ENCODE results near the gene SMC6.

The SMC6 gene

DNA sequence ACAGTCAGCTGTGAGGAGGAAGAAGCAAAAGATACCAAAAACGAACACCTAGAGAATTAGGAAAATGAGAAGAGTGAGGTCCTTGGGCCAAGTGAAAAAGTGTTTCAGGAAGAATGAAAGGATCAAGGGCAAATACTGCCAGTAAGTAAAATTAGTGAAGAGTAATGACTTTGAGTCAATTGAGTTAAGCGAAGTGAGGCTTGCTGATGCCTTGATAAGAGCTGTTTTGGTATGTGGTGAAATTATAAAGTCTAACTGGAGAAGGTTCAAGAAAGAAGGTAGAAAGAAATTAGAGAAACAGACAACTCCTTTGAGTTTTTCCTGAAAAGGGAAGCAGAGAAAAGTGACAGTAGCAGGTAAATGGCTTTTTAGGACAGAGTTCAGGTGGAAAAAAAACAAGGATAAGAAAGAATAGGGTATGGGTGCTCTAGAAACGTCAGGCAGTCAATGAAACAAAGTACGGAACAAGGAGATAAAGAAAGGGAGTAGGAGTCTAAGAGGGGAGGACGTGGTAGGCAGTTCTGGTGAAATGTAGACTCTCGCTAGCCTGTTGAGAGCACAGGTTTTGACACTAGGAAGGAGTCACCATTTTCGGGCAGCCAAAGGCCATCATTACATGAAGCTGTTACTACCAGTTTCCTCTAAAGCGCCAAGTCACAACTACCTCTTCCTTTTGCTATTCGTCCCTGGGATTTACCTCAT lies 42.9 kb downstream of the SMC6 start:
- DNase-seq = no peak

DNA sequence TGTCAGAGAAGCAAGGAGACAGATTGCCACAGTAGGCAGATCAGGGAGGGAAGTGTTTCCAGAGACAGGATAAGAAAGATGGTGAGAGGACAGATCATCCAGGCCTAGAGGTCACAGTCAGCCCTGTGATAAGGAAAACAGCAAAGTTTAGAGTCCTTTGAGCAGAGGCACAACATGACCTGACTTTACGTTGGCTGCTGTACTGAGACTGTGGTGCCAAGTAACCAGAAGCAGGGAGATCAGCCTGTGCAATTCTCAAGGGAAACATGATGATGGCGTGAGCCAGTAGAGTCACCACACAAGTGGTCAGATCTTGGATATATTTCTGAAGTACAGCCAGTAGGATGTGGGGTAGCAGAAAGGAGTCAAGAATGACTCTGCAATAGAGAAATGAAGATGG lies 43.7 kb downstream of the SMC6 start:
- DNase-seq = no peak

DNA sequence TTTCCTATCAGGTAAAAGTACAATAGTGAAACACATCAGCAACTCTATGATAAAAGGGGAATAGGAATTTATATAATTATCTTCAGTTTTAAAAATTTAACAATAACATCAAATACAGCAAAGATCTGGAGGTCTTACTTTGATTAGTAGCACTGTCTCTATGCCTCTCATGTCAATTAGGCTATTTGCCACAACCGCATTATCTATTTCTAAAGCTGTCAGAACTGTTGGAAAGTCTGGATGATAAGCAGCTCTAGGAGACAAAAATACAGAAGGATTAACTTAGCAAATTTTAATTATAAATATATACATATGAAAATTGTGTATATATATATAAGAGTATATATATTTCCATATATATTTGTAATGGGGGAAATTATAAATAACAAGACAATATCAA lies 45.1 kb downstream of the SMC6 start:
- no peak for DNase-seq

DNA sequence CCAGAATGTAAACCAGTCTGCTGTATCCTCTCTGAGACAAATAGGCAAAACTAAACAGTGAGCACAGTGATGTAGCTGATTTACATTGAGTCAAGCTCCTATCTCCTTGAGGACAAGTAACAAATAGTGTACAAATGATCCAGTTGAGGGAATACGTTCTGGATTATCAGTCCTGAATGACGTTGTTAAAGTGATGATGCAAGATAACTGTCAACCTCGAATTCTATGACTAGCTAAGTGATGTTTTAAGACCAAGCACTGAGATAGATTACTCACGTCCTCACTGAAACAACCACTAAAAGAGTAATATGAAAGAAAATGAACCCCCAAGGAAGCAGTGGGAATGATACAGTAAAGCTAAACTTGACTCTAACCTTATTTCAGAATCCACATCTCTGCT lies 46.8 kb downstream of the SMC6 start:
- no peak for DNase-seq

DNA sequence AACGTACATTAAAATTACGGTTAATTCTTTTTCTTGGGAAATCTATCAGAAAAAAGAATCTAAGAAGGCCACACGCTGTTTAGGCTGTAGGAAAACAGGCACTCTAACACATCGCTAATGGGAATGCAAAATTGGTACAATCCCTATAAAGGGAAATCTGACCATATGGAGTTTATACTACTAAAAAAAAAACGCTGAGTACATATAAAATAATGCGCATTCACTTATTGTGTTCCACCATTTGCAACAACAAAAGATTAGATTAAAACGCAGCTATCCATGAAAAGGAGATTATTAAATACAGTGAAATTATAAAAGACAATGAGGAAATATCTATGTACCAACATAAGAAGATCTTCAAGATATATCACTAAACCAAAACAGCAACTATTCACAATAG lies 62.8 kb downstream of the SMC6 start:
- no peak for DNase-seq

DNA sequence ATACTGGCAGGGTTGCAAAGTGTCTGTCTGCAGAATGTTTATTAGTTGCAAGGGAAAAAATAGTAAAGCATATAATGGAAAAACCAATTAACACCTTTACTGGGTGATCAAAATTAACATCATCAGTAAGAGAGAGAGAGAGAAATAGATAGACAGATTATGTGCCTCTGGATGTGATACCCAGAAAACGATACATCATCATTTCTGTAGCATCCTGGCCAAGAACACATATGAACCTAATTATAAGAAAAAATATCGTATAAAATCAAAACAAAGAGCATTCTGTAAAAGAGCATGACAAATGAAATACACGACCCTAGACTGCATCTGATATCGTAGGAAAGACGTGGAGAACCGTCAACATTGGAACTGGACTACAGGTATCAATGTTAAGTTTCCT lies 64.6 kb downstream of the SMC6 start:
- no peak for DNase-seq

DNA sequence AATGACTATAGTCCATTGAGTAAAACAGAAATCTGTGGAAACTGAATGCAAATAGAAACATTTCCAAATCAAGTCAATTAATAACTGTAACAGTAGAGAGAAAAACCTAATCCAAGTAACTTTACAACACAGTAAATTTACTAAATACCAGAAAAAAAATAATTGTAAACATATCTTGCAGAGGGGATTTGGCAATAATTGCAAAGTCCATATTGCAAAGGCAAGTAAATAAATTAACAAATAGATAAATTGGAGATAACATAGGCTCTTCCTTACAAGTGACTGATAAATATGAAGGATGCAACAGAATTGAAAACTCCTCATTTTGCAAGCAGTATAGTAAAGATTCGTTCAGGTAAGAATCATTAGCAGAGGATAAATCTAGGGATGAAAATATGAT lies 65.0 kb downstream of the SMC6 start:
- DNase-seq = no peak

DNA sequence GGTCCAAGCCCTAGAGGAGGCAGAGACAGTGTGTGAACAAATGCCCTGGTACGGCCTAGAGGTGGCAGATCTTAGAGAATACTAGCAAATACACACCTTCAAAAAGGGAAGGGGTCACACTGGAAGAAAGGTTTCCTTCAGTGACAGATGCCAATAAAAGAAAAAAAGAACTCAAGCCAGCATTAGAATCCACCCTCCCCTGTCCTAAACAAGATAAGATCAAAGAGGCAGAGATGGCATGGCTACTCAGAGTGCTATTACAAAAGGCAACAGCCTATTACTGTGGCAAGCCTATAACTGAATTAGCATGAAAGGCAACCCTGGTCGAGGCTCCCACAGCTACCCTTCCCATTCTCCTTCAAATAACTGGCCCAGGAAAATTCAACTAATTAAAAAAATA lies 69.6 kb downstream of the SMC6 start:
- DNase-seq = no peak

DNA sequence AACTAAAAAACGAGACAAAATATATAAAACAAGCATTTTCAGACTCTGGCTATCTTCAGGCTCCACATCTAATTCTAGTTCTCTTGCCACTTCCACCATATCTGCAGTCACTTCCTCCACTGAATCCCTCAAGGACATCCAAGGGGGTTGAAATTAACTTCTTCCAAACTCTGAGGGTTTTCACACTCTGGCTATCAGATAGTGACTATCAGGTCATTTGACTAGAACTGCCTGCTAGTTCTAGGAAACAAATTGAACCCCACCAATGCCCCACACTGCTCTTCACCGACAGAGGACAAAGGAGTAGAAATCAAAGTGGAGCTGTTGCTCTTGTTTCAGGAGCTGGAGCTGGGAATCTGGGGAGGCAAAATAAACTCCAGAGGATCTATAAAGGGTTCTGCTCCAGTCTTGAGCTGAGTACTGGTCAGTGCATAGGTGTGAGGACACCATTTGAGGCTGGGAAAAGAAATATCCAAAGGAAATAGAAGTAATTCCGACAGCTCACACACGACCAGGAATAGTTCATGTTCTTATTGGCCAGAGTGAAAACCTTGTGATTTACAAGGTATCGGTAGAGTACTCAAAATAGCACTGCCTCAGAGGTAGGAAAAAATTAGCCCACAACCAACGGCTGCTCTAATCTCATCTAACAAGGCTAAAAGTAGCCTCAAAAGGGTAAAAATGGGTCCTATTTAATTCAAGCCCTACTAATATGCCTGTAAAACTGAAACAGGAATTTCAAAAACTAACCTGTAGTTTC lies 71.3 kb downstream of the SMC6 start:
- DNase-seq = no peak

DNA sequence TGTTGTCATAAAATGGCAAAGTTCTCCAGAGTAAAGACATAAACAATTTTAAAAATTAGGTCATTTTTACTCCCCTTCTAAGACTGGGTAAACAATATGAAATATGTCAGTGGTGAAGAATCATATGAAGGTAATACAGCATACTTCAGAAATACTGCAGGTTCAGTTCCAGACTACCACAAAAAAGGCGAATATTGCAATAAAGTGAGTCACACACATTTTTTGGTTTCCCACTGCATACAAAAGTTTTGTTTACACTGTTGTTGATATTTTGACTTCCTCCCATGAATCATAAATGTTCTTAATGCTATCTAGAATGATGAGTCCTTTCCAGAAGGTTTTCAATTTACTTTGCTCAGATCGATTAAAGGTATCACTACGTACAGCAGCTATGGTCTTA lies 73.5 kb downstream of the SMC6 start:
- no peak for DNase-seq

DNA sequence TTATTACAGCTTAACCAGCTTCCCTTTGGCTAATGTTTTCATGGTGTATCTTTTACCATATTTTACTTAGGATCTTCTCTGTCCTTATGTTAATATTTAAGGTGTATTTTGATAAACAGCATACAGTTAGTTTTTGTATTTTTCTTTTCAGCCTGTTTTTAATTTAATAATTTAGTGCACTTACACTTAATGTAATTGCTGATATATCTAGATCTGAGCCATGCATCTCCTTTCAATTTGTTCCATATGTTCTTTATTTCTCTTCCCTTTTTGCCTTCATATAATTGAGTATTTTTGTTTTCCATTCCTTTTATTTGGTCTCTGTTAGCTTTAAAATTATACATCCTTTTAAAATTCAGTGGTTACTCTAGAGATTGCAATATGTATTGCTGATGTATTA lies 78.8 kb downstream of the SMC6 start:
- DNase-seq = no peak

DNA sequence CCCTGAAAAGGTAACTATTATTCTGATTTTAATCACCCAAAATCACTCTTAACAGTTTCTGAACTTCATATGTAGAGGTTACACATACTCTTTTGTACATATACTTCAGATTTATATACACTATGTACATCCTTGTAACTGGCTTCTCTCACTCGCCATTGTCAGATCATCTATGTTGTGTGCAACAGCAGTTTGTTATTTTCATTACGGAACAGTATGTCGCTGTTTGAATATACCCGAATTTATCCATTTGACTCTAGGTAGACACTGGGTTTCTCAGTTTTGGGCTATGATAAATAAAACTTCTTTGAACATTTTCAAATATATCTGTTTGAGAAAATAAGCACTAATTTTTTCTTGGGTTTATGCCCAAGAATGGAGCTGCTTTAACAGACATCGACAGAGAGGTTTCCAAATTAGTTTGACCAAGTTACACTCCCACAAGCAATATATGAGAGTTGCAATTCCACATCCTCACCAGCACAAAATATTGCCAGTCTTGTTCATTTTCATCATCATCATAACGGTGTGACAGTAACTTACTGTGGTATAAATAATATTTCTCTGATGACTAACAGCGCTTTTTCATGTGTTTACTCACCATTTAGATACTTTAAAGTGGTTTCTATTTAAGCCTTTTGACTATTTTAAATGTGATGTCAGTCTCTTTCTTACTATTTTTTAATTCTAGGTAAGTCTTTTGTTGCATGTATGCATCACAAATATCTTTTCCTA lies 80.9 kb downstream of the SMC6 start:
- no peak for DNase-seq

DNA sequence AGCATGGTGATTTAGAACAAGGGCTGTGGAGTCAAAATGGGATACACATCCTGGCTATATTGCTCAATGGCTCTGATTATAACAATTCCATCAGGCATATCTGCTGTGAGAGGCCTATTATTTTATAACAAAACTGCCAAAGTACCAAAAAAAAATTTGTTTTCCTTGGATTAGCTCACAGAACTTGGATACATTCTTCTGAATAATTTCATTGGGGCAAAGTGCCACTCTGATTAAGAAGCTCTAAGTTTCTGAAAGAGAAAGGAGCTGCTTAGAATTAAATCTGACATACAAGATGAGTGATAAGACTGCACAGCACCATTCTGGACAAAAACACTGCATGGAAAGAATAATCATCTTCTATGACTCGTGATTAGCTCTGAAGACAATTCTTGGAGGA lies 85.7 kb downstream of the SMC6 start:
- DNase-seq = no peak

DNA sequence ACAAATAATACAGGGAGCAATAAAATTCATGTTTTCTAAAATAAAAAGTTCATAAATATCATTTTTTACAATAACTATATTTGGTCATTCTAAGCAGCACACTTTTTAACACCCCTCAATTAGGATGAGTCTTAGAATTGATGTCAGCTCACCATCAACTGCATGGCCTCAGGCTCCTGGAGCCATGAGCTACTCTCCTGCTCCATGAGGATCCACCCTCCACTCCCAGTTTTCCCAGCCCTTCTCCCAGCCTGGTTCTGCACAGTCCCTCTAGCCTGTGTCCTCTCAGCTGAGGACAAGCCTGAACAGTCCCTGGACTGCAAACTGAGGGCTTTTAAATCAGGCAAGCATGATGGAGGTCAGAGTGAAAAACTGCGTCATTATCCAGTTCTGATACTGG lies 89.1 kb downstream of the SMC6 start:
- DNase-seq = no peak

DNA sequence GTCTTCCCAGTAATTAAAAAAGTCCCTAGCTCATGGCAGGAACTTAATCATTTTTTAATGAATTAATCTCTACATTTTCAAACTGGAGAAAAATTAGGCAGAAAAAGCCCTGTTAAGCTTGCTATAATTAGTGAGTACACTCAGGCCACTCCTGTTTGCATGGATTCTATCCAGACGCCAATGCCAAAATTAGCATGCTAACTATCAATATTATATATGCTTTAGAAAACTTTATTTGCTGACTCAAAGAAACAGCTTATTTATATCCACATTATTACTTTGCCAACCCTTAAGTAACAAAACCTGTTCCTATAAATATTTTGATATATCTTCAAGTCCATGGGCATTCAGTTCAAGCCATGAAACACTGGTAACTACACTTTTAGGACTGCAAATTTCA lies 90.9 kb downstream of the SMC6 start:
- DNase-seq = no peak

DNA sequence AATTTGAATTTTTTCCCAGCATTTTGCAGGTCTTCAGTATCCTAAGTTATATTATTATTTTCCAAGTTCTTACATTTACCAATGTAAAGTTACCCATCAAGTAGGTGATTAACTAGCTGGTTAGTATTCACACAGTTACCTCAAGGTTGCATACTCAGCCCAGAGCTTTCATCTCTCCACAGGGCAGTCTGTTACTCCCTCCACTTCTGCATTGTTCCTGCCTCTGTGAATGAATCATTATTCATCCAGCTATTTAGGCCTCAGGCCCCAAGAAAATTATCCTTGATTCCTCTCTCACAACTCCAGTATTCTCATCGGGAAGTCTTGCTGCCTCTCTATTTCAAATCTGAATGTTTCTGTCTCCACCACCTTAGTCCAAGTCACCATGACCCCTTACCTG lies 92.2 kb downstream of the SMC6 start:
- no peak for DNase-seq

DNA sequence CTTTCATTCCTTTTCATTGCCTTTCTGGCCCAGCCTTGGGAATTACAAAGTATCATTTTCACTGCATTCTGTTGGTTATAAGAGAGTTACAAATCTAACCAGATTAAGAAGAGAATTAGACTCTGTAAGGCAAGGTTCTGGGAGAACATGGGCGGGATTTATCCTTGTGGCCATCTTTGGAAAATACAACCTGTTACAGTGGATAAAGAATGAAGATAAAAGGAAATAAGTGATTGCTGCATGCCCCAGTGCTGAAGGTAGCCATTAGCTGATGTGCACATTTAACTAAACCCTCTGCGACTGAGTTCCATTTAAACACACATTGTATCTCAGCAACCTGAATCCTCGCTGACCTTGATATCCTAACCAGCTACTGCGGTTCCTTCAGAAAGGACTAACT lies 93.4 kb downstream of the SMC6 start:
- DNase-seq = no peak

DNA sequence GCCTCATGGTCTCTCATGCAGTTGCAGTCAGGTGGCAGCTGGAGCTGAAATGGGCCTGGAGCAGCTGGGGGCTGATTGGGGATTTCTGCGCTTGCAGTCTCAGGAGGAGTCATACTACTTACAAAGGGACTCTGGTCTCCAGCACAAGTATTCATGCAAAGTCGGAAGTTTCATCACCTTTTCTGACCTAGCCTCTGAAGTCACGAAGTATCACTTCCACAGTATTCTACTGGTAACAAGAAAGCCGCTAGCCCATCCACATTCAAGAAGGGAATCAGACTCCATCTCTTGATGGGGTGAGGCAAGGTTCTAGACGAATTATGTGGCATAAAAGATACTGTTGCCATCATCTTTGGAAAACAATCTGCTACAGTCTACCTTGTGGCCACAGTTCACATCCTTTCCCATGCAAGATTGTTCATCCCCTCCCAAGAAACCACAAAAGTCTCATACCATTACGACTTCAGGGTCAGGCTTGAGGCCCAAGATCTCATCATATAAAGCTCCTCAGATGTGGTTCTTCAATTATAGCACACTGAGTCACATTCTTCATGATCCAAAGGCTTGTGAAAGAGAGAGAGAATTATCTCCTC lies 95.3 kb downstream of the SMC6 start:
- DNase-seq = peak; percentile 25

DNA sequence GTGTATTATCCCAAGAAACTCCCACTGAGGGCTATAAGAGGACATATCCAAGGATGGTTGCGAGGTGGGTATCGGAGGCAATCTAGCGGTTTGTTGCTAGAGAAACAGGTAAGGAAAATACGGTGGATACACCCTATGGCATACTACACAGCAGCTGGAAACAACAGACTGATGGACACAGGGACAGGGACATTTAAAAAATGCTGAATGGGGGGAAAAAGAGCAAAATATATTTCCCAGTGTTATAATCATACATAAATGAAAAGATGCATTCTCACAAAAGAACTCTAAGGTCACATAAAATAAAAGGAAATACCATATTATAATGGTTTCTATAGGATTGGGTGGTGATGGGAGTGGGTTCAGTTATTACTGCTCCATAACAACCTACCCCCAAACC lies 95.9 kb downstream of the SMC6 start:
- DNase-seq = no peak

DNA sequence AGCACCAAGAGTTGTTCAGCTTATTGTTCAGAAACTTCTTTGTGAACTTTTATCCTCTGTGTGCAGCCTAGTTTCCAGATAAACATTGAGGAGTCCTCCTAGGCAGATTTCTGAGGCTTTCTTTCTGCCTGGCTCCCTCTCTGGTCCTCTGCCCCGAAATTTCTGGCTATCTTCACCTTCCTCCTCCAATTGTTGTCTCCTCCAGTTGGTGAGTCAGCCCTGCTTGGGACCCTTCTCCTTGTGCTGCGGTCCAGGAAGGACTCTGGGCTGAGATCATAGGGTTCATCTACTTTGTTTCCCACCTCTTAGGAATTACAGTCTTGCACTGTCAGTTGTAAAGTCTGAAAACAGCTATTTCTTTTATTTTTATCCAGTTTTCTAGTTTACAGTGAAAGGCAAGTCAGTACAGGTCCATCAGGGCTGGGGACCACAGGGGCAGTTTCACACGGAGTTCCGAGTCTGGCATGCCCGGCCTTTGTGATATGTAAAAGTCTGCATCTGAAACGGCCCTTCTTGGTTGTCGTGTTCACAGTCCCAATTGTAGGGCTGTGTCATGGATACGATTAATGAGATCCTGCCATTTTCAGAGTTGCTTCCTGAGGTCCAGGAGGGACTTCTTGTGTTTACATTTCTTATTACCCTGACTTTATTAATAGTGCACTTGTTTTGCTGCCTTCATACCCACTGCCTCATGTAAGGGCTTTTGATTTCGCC lies 100.8 kb downstream of the SMC6 start:
- DNase-seq = no peak

DNA sequence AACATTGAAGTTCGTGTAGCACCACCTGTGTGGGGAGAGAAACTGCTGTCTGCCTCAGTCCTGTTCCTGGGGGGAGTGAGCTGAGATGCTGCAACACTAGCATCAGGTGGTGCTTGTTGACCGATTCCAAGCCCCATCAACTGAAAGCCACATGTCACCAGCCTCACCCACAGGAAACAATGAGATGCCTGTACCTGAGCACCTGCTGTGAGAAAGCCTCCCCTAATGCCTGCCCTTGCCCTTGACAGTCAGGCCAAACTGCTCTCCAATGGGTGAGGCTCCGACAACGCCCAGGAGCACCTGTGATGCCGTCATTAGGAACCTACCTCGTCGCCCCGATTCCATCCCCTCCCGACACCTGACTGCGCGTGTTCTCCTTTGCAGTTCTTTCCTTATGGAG lies 104.6 kb downstream of the SMC6 start:
- no peak for DNase-seq

DNA sequence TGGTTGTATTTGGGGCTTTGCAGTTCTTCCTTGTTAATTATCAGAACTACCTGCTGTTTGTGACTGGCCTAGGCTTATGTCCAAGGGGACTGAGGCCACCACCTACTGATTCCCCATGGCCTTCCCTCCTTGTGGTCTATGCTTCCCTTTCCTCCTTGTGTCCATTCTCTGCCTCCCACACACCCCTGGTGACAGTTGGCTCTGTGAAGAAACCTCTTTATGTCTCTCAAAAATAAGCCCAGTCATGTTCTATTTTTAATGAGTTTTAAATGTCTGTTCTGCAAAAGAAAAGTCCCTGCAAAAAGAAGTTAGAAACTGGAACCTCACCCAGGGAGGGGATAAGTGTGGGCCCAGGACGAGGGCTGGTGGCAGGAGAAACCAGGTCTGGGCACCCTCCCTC lies 105.0 kb downstream of the SMC6 start:
- DNase-seq = no peak

Data from activated CD4-positive, alpha-beta T cell treated with anti-CD3 and anti-CD28 coated beads for 48 hours (primary cell).